SK-N-MC (cell line): ENCODE data around the gene ERG.

ENCODE experiments used
- DNase-seq: peaks from one replicate; pipeline ENCODE4 v3.0.0-alpha.2; 2011; ENCODE audit warnings: low read depth, low spot score
- H3K27ac ChIP-seq: fragments of 200-600 bp; sonication (generic); 2 replicates; pipeline ENCODE4 v1.5.1; 2016; ENCODE audit warnings: mixed run types
- H3K36me3 ChIP-seq: fragments of 200-600 bp; sonication (generic); 2 replicates; pipeline ENCODE4 v1.6.1; 2017; ENCODE audit warnings: antibody characterized with exemption, low read length, mixed read lengths; ENCODE audit not compliant: insufficient read depth
- H3K4me3 ChIP-seq: fragments of 200-600 bp; sonication (generic); 2 replicates; pipeline ENCODE4 v1.5.1; 2016
- H3K9ac ChIP-seq: fragments of 200-600 bp; sonication (generic); 2 replicates; pipeline ENCODE4 v1.8.0; 2017; ENCODE audit warnings: mixed run types, mixed read lengths; ENCODE audit not compliant: insufficient read length
- H3K9me3 ChIP-seq: fragments of 200-600 bp; sonication (generic); 2 replicates; pipeline ENCODE4 v1.6.1; 2017; ENCODE audit warnings: low read depth, mild to moderate bottlenecking, antibody characterized with exemption, low read length, moderate library complexity, mixed read lengths
- EZH2 ChIP-seq: fragments of 200-600 bp; sonication (generic); IDR thresholded peaks from one replicate; pipeline ENCODE4 v1.6.1; 2017; ENCODE audit warnings: antibody characterized with exemption
- FOXP2 ChIP-seq: optimal IDR thresholded peaks from 2 replicates; pipeline ENCODE3; 2011; ENCODE audit warnings: mild to moderate bottlenecking, moderate library complexity; ENCODE audit not compliant: insufficient read depth; ENCODE audit errors: extremely low read length, control extremely low read depth
- POLR2AphosphoS5 ChIP-seq: IDR thresholded peaks from 2 replicates; pipeline ENCODE4 v1.6.1; 2012; ENCODE audit warnings: mild to moderate bottlenecking, low read depth, low read length, borderline replicate concordance

ERG gene

GRCh38 chr21:38498057-38498833 is at the start of gene ERG:
TSS of gene ERG (minus strand) at chr21:38498477. CDS start at chr21:38498380, 97 bp downstream.
- no peaks in the 10 kb centered on the region for H3K9me3 ChIP-seq
- no peaks in the 10 kb centered on the region for H3K36me3 ChIP-seq
- no peak within 1 kb of the TSS for H3K4me3 ChIP-seq
- DNase-seq = no peak
- H3K27ac ChIP-seq = no peak within 1 kb of the TSS
- H3K9ac ChIP-seq = no peak within 1 kb of the TSS
- no peak for TF ChIP-seq FOXP2
- no peak for TF ChIP-seq EZH2
- TF ChIP-seq POLR2AphosphoS5 = no peak

GRCh38 chr21:38544661-38545060 is 46.4 kb upstream of the ERG start:
- Histone ChIP-seq H3K9ac (no peak overlapping the region), H3K4me3 (no peak overlapping the region)
- no peak for DNase-seq

GRCh38 chr21:38542263-38542662 is 44.0 kb upstream of the ERG start:
- H3K9ac ChIP-seq = no peak overlapping the region
- H3K27ac ChIP-seq = no peak overlapping the region
- H3K36me3 ChIP-seq = no peaks in the 10 kb centered on the region
- TF ChIP-seq FOXP2 (no peak), POLR2AphosphoS5 (no peak), EZH2 (no peak)
- DNase-seq = no peak
- no peak overlapping the region for H3K4me3 ChIP-seq
- H3K9me3 ChIP-seq = no peaks in the 10 kb centered on the region

More at GRCh38 chr21:38544661-38545060, 46.4 kb upstream of the ERG start:
- no peak for TF ChIP-seq POLR2AphosphoS5
- no peak for TF ChIP-seq FOXP2
- TF ChIP-seq EZH2 = no peak
- no peaks in the 10 kb centered on the region for H3K36me3 ChIP-seq
- H3K27ac ChIP-seq = no peak overlapping the region
- H3K9me3 ChIP-seq = no peaks in the 10 kb centered on the region

- H3K4me3 ChIP-seq = no peak overlapping the region
- no peak overlapping the region for H3K27ac ChIP-seq
- H3K9me3 ChIP-seq = no peaks in the 10 kb centered on the region
- TF ChIP-seq FOXP2 (no peak), EZH2 (no peak), POLR2AphosphoS5 (no peak)
- H3K9ac ChIP-seq = no peak overlapping the region
- DNase-seq = no peak
- H3K36me3 ChIP-seq = no peaks in the 10 kb centered on the region
Observed at GRCh38 chr21:38538353-38538752, 40.1 kb upstream of the ERG start.

GRCh38 chr21:38534591-38534990 is 36.3 kb upstream of the ERG start:
- no peak overlapping the region for H3K9ac ChIP-seq
- no peaks in the 10 kb centered on the region for H3K36me3 ChIP-seq
- H3K9me3 ChIP-seq = no peaks in the 10 kb centered on the region
- H3K4me3 ChIP-seq = no peak overlapping the region
- no peak for DNase-seq
- H3K27ac ChIP-seq = no peak overlapping the region
- no peak for TF ChIP-seq FOXP2
- no peak for TF ChIP-seq EZH2

GRCh38 chr21:38533887-38534286 is 35.6 kb upstream of the ERG start:
- H3K4me3 ChIP-seq = peak overlapping the region; percentile 51
- peak overlapping the region; percentile 85; the same call in 1 of the 2 replicates for H3K27ac ChIP-seq
- no peaks in the 10 kb centered on the region for H3K36me3 ChIP-seq
- no peak overlapping the region for H3K9ac ChIP-seq
- peak; percentile 16 for DNase-seq
- H3K9me3 ChIP-seq = no peaks in the 10 kb centered on the region
- TF ChIP-seq EZH2 (no peak), FOXP2 (no peak), POLR2AphosphoS5 (no peak)

- Histone ChIP-seq H3K4me3 (peak overlapping the region; percentile 62), H3K9me3 (no peaks in the 10 kb centered on the region), H3K27ac (peak overlapping the region; percentile 87; the same call in 1 of the 2 replicates), H3K36me3 (no peaks in the 10 kb centered on the region), H3K9ac (no peak overlapping the region)
- DNase-seq = peak; percentile 39
- no peak for TF ChIP-seq FOXP2
Observed at GRCh38 chr21:38531591-38531990, 33.3 kb upstream of the ERG start.

- no peaks in the 10 kb centered on the region for H3K36me3 ChIP-seq
- H3K27ac ChIP-seq = peak overlapping the region; percentile 87; the same call in 1 of the 2 replicates
- no peaks in the 10 kb centered on the region for H3K9me3 ChIP-seq
- TF ChIP-seq POLR2AphosphoS5 = no peak
- TF ChIP-seq EZH2 = no peak
- TF ChIP-seq FOXP2 = no peak
- no peak overlapping the region for H3K9ac ChIP-seq
- H3K4me3 ChIP-seq = peak overlapping the region; percentile 62
- DNase-seq = no peak
Observed at GRCh38 chr21:38531039-38531541, 32.8 kb upstream of the ERG start.

- Histone ChIP-seq H3K27ac (no peak overlapping the region), H3K36me3 (no peaks in the 10 kb centered on the region), H3K9me3 (no peaks in the 10 kb centered on the region), H3K4me3 (no peak overlapping the region), H3K9ac (no peak overlapping the region)
- TF ChIP-seq EZH2 (no peak), POLR2AphosphoS5 (no peak), FOXP2 (no peak)
- DNase-seq = no peak
Observed at GRCh38 chr21:38527737-38528136, 29.5 kb upstream of the ERG start.
